NCI-H774 (cell line): ENCODE results near the gene SNX15.
"Not testable (repeated sequence)": the region's sequence is repeated elsewhere in the genome, so short reads cannot be mapped to it uniquely, and the experiment has no call there.

ENCODE experiments used
- DNase-seq: peaks from one replicate; lab custom pipeline; 2025; lab: John Stamatoyannopoulos, UW

SNX15 gene

DNA sequence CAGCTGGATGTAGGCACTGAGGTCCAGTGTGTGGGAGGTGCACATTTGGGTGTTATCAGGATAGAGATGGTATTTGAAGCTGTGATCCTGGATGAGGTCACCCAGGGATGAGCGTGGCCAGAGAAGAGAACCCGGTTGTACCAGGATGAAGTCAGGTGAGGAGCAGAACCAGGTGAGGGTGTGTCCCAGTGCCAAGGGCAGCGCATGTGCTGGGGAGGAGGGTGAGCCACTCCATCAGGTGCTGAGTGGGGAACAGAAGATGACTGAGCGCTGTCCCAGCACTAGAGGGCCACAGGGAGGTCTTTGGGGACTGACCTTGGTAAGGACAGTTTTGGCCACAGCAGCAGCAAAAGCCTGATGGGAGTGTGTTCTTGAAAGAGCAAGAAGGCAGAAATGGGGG lies 10.5 kb upstream of the SNX15 start:
- no peak for DNase-seq

DNA sequence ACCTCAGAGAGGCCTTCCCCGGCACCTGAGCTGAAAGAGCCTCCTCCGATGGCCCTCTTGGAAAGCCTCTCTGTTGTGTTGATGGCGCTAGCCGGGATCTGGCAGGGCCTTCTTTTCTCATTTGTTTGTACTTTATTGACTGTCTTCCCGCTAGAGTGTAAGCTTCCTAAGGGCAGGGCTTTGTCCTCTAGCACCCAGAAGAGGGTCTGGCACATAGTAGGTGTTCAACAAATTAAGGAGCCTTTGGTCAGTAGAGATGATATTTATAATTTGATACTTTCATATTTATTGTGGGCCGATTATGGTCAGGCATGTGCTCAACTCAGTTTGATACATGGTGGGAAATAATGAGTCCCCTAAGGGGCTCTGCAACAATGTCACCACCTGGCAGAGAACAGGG lies 9.3 kb upstream of the SNX15 start:
- no peak for DNase-seq

DNA sequence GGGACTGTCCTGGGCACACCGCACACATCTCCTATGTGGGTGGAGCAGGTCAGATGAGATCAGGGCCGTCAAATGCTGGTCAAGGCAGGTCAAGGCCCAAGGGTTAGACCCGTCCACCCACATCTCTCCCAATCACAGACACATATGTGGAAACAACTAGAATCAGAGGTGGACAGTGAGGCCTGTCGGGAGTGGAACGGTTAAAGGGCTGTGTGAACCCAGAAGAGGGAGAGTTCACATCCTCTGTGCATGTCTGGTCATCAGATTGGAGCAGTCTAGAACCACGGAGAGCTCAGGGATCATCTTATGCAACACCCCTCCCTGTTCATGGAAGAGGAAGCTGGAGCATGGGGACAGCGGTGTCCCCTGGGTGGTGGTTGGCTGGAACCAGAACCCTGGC lies 7.4 kb upstream of the SNX15 start:
- no peak for DNase-seq

DNA sequence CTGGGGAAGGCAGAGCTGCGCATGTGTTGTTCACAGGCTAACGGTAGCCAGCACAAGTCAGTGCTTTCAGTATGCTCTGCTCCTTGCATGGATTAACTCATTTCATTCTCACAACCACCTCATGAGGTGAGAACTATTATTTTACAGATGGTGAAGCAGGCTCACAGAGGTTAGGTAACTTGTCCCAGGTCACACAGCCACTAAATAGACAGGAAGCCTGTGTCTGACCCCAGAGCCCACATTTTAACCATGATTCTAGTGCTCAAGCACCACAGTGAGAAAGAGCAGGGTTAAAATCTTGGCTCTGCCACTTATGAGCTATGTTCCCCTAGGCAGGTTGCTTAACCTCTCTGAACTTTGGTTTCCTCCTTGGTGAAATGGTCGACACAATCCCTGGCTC lies 6.2 kb upstream of the SNX15 start:
- no peak for DNase-seq

DNA sequence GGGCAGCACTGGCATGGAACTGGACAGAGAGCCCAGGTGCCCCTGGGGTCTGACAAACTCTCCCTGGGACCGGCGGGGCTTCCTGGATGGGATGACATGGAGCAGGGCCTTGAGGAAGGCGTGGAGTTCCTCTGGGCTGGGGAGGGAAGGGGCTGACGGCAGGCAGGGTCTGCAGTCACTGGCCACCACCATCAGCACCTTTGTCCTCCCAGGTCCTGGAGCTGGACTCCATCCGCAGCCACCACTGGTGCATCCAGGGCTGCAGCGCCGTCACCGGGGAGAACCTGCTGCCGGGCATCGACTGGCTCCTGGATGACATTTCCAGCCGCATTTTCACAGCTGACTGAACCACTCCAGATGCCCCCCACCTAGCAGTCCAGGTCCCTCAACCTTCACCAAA lies 5.7 kb upstream of the SNX15 start:
- DNase-seq: no peak

DNA sequence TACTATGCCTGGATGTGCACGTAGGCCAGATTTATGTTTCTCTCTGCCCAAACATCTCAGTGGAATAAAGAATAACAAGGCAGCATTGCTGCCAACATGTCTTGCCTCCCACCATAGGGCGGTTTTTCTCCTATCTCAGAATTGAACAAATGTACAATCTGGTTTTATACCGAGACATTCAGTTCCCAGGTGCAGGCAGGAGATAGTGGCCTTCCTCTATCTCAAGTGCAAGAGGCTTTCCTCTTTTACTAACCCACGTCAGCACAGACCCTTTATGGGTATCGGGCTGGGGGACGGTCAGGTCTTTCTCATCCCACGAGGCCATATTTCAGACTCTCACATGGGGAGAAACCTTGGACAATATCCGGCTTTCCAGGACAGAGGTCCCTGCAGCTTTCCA lies 3.7 kb upstream of the SNX15 start:
- not testable (repeated sequence) for DNase-seq

DNA sequence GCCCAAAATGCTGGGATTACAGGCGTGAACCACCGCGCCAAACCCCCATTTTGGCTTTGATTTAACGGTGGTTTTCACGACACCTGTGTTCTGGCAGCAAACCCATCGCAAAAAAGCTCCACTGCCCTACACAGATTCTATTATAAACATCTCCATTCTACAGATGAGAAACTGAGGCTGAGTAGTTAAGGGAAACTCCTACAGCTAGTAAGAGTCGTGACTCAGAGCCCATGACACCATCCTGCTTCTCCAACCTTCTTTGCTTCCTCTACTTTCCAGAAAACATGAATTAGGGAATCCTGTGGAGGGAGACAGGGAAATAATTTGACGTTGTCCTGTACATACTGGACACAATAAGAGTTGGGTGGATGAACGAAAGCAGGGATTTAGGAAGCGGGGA lies 429 bp upstream of the SNX15 start:
- no peak for DNase-seq

DNA sequence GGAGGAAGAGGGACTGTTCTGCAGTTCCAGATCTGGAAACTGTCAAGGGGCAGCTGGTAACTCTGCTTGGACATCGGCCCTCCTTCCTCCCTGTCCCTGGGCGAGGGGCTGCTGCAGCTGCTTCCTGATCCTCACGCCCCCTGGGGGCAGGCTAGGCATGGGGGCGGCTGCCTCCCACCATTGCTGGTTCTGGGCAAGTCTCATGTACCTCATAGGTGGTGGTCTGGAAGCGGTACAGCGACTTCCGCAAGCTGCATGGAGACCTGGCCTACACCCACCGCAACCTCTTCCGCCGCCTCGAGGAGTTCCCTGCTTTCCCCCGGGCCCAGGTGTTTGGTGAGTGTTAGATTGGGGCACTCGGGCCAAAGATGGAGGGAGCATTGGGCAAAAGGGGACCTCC lies 5.0 kb downstream of the SNX15 start:
- no peak for DNase-seq

DNA sequence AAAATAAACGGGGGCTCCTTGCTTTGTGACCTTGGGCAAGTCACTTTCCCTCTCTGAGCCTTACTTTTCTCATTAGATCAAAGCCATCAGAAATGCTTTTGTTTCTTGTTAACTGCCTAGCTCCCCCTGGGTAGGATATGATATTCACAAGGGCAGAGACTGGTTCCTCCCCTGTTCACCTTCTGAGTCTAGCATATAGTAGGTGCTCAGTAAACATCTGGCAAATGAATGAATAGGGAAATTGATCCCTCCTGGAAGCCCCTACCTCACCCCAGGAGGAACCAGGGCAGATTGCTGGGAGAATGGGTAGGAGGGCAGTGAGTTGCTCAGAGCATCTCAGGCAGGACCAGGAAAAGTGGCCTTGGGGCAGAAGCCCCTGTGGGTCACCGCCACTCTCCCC lies 7.2 kb downstream of the SNX15 start:
- no peak for DNase-seq

DNA sequence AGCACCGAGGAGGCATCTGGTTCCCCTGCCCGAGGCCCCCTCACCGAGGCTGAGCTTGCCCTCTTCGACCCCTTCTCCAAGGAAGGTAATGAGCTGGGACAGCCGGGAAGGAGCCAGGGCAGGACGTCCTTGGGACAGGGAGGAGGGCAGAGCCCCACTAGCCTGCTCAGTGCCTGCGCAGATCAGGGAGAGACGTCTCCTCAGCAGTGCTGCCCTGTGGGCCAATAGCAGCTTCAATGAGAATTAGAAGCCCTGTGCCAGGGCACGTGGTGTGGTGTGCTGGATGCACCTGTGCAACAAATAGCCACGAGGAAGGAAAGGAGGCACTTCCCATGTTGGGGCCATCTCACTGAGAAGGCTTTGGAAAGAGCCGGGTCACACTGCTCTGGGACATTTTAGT lies 8.3 kb downstream of the SNX15 start:
- DNase-seq: no peak

DNA sequence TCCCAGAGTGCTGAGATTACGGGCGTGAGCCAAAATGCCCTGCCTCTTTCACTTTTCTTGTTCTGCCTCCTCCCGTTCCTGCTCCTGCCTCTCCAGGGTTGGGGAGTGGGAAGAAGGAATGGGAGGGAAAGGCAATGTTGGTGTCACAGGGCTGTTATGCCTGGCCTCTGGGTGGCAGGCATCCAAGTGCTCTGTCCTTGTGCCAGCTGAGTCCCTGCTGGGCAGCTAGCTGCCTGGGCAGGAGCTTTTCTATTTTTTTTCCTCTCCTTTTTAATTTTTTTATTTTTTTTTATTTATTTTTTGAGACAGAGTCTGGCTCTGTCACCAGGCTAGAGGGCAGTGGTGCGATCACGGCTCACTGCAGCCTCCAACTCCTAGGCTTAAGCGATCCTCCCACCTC lies 9.7 kb downstream of the SNX15 start:
- no peak for DNase-seq

DNA sequence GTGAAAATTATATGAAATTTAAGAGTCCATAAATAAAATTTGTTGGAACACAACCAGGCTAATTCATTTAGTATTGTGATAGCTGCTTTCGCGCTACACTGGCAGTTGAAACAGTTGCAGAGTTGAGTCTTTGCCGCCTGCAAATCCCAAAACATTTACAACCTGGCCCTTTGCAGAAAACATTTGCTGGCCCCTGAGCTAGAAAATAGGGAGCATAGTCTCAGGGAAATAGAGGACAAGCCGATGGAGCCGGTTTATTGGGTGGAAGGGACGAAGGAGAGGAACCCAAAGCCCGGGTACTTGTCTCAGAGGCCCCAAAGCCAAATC lies 13.2 kb downstream of the SNX15 start:
- no peak for DNase-seq

DNA sequence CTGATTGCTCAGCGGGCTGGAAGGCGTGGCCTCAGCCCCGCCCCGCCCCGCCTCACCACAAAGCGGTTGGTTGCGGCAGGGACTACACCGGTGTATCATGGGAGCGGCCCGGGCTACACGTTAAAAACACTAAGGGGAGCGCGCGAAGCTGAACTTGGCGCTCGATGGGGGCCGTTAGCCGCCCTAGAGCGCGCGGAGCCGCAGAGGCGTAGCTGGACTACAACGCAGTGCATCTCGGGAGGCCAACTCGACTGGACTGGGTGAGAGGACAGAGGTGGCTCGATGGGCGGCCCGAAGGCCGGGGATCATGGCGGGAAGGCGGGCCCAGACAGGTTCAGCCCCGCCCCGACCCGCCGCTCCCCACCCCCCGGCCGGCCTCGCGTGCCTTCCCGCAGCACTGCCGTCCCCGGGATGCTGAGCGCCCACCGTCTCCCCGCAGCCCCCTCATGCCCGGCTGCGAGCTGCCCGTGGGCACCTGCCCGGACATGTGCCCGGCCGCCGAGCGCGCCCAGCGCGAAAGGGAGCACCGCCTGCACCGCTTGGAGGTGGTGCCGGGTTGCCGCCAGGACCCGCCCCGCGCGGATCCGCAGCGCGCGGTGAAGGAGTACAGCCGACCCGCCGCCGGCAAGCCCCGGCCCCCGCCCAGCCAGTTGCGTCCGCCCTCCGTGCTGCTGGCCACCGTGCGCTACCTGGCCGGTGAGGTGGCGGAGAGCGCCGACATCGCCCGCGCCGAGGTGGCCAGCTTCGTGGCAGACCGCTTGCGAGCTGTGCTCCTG lies 13.8 kb downstream of the SNX15 start, which contains the start of gene SAC3D1:
SAC3D1 (plus strand) TSS at position 364 of the 776 bp plus-strand sequence; CDS start at position 447, 83 bp downstream.
- peak; percentile 96 for DNase-seq

DNA sequence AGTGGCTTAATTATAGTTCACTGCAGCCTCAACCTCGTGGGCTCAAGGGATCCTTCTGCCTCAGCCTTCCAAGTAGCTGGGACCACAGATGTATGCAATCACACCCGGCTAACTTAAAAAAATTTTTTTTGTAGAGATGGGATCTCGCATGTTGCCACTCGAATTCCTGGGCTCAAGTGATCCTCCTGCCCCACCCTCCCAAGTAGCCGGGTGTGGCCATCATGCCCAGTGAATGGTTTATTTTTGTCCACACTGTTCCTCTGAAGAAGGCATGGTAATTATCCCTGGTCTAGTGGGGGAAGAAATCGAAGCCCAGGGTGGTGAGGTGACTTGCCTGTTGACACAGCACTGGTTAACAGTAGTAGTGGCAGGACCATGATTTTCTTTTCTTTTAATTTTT lies 15.7 kb downstream of the SNX15 start:
- no peak for DNase-seq

DNA sequence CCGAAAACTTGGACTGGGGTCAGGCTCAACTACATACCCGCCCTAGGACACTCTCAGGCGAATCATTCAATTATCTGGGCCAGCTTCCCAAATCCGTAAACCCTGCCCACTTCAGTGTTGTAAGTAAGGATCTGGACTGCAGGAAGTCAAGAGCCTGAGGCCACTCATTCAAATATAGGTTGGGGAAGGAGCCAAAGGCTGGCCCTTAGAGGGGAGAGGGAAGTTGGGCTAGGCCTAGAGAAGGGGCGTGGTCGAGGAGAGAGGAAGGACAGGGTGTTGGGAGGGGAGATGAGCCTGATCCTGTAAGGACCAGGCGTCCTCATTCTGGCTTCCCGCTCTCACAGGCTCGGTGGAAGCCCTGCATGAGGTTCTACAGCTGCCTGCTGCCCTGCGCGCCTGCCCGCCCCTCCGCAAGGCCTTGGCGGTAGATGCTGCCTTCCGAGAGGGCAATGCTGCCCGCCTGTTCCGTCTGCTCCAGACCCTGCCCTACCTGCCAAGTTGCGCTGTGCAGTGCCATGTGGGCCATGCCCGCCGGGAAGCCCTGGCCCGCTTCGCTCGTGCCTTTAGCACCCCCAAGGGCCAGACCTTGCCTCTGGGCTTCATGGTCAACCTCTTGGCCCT lies 16.8 kb downstream of the SNX15 start:
- DNase-seq: no peak

DNA sequence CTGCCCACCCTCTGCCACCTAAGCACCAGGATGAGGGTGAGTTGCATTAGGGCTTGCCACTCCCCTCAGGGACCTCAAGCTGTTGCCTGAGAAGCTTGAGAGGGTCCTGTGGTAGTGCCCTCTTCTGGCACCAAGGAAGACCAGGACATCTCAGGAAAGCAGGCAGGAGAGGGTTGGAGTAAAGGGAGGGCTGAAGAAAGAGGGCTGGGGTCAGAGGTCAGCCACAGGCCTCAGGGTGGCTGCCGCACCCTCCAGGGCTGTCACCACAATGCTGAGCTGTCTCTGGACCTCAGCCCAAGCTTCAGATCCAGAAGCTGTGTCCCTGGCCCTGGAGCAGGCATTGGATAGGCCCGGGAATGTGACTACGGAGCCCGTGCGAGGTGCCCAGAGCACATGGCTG lies 17.8 kb downstream of the SNX15 start:
- no peak for DNase-seq

DNA sequence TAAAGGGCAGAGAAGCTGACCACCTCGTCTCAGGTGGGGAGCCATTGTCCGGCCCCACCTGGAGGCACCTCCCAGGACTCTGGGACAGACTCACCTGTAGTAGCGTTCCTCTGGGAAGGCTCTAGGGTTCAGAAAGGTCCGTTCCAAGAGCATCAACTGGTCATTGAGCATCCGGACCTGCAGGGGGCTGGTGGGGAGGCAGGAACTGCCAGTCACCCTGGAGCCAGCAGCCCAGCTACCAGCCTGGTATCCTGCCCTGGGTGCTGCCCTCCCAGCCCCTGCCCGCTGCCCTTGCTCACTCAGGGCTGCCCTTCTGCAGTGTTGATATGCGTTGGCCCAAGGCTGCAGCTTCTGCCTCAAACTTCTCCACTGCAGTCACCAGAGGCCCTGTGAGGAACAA lies 18.5 kb downstream of the SNX15 start:
- no peak for DNase-seq

DNA sequence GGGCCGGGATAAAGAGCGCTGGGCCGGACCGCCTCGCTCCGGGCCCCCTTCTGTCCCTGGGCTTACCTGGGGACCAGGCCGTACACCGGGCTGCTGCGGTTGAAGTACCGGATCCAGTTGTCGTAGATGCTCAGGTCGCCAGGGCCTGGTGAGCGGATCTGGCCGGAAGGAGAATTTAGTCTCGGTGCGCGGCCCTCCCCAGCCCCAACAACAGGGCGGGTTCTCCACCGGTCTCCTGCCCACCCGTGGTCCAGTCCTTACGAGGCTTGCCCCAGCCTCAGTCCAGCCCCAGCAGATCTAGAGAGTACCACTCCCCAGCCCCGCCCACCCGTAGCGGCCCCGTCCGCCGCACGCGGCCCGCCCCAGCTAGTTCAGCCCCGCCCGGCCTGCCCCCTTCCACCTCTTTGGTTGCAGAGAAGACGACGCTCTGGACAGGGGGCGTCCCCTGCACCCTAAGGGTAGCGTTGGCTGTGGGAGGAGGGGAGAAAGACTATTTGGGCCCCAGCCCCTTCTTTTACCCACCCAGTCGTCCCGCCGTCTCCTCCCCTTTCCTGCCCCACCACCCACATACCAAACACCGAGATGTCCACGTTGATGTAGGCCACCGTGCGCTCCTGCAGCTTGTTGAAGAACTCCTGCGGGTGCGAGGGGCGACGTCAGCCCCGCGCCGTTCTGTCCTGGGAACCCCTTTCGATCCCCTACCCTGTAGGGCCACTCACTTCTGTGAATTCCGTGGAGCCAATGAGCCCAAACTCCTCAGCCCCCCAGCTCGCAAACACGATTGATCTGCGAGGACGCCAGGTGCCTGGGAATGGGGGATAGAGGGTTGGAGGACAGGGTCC lies 20.6 kb downstream of the SNX15 start:
- no peak for DNase-seq

DNA sequence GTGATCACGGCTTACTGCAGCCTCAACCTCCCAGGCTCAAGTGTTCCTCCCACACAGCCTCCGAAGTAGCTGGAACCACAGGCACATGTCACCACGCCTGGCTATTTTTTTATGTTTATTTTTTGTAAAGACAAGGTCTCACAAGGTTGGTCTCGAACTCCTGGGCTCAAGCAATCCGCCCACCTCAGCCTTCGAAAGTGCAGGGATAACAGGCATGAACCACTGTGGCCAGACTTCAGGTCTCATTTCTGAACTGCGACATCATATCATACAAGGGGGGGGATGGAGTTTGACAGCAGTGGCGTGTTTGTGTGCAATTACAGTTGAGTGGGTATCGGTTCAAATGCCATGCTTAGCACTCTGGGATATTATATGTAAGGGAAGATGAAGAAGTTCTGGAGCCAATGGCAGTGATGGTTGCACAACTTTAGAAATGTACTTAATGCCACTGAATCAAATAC lies 24.2 kb downstream of the SNX15 start:
- no peak for DNase-seq

DNA sequence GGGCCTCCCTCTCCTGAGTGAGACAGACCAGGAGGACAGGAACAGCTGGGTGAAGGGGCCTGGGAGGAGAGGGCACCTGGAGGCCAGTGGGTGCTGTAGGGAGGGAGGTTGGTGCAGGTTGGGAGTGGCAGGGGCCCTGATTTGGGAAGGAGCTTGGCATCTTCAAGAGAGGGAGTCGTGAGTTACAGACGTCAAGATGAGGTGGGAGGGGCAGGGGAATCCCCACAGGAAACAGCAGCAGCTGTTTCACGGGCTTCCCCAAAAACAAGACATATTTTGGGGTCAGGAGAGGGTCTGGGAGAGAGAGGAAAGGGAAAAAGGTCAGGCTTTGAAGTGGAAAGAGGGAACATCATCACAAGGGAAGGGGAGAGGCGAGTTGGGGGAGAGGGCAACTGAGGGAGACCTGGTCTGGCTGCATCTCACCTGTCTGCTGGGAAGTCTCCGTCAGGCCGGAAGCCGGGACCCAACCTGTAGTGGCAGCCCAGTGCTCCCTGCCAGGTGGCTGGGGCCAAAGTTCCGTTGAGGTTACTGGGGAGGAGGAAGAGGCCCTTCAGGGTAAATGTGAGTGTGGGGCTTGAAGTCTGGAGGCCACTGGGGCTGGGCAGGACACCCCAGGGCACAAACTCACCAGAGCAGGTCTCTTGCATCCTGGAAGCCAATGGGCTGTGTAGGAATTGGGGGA lies 26.7 kb downstream of the SNX15 start:
- DNase-seq: no peak

DNA sequence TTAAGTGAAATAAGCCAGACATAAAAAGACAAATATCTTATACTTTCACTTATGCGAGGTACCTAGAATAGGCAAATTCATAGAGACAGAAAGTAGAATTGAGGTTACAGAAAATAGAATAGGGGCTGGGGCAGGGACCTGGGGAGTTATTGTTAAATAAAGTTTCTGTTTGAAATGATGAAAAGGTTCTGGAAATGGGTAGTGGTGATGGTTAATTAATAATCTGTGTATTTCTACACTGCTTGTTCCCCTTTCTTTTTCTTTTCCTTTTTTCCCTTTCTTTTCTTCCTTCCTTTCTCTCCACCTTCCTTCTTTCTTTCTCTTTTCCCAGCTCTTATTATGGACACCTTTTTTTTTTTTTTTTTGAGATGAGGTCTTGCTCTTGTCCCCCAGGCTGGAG lies 28.3 kb downstream of the SNX15 start:
- DNase-seq: no peak

DNA sequence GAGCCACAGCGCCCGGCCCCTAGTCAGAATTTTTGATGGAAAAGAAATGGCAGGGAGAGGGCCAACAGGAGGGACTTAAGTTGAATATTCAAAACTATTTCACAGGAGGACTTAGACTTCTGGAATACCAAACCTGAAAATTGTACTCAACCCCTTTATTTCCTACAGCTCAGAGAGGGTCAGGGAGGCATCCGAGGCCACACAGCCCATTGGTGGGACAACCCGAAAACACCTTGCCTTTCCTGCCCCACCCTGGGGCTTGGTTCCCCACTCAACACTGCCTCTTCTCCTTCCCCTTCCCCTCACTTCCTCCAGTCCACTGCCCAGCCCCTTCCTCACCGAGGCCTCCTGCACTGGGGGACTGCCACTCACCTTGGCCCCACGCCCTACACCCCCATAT lies 29.8 kb downstream of the SNX15 start:
- DNase-seq: no peak
